Panc1 (cell line): ENCODE results near the gene RAB3D. TPM values are rescaled to one million over a fixed set of nuclear protein-coding genes. Genes with fewer than 3 reads are reported as not detected.

ENCODE experiments used
- ATAC-seq: fragments of 200-7000 bp; cut with Tn5 transposase; 2 replicates; pipeline ENCODE4 v1.9.1; 2020; ENCODE audit warnings: mild to moderate bottlenecking, moderate library complexity
- BruUV-seq: library from RNA; stranded (reverse); fragments of 400-500 nt; replicated peaks from 2 replicates; lab custom pipeline; 2021; lab: Mats Ljungman, UMichigan
- CTCF ChIA-PET: fragments of 300-600 bp; sonication (Branson Sonifier 250); formaldehyde crosslinking; loops from one replicate; lab custom pipeline; 2022; ENCODE audit warnings: antibody characterized with exemption; lab: Charles Lee
- POLR2A ChIA-PET: fragments of 300-600 bp; sonication (Branson Sonifier 250); formaldehyde crosslinking; loops from one replicate; lab custom pipeline; 2022; ENCODE audit warnings: antibody characterized with exemption; lab: Charles Lee
- DNase-seq: peaks from one replicate; pipeline ENCODE4 v3.0.0-alpha.2; 2010; ENCODE audit warnings: low read depth, low spot score
- H3K27ac ChIP-seq: 2 replicates; pipeline ENCODE4 v1.5.1; 2011; ENCODE audit warnings: mild to moderate bottlenecking, low read length, inconsistent platforms
- H3K27me3 ChIP-seq: fragments of 200-500 bp; sonication (Bioruptor generic); 2 replicates; pipeline ENCODE4 v1.6.0; 2014; ENCODE audit warnings: low read length, inconsistent platforms; ENCODE audit not compliant: control insufficient read depth, insufficient read depth
- H3K36me3 ChIP-seq: fragments of 200-500 bp; sonication (Bioruptor generic); 2 replicates; pipeline ENCODE4 v1.5.1; 2014; ENCODE audit warnings: inconsistent platforms, mild to moderate bottlenecking, low read length, moderate library complexity; ENCODE audit not compliant: control insufficient read depth, insufficient read depth
- H3K4me1 ChIP-seq: 2 replicates; pipeline ENCODE4 v1.5.1; 2011; ENCODE audit warnings: inconsistent platforms, mild to moderate bottlenecking, low read length, moderate library complexity; ENCODE audit not compliant: control insufficient read depth, insufficient read depth
- H3K4me3 ChIP-seq, 2 experiments: 2 replicates each; pipeline ENCODE4 v1.5.1; 2011 to 2012; ENCODE audit warnings: low read depth in 2 of 2, low read length in 2 of 2, mild to moderate bottlenecking in 2 of 2, inconsistent platforms in 1 of 2, moderate library complexity in 1 of 2
- H3K9me3 ChIP-seq: fragments of 200-500 bp; sonication (Bioruptor generic); 2 replicates; pipeline ENCODE4 v1.5.1; 2014; ENCODE audit warnings: low read depth, mild to moderate bottlenecking, inconsistent platforms, low read length, moderate library complexity; ENCODE audit not compliant: control insufficient read depth, insufficient read depth
- POLR2AphosphoS5 ChIP-seq: IDR thresholded peaks from 2 replicates; pipeline ENCODE4 v1.6.1; 2012; ENCODE audit warnings: mild to moderate bottlenecking, low read depth, low read length, moderate library complexity
- REST ChIP-seq, 2 experiments: IDR thresholded peaks; 2 replicates each; pipeline ENCODE4 v1.6.1; 2011 to 2012; ENCODE audit warnings: low read depth in 2 of 2, control low read depth in 1 of 2, low read length in 1 of 2, mild to moderate bottlenecking in 1 of 2, moderate library complexity in 1 of 2; ENCODE audit not compliant: insufficient read depth in 1 of 2
- SIN3A ChIP-seq: IDR thresholded peaks from 2 replicates; pipeline ENCODE4 v1.6.1; 2012; ENCODE audit warnings: low read depth, mild to moderate bottlenecking, low read length, moderate library complexity, borderline replicate concordance; ENCODE audit not compliant: insufficient read depth
- TCF7L2 ChIP-seq: IDR thresholded peaks from 2 replicates; pipeline ENCODE4 v1.6.1; 2011; ENCODE audit warnings: mild to moderate bottlenecking, low read depth, low read length, inconsistent platforms
- in situ Hi-C: cut with HindIII; loops from 2 replicates; pipeline ENCODE4 v1.10.0; 2016; ENCODE audit warnings: low sequenced_read_pairs, low pct_unique_long_range_greater_than_20kb
- intact Hi-C: fragments of 100-400 bp; cut with micrococcal nuclease; formaldehyde crosslinking; loops from one replicate; pipeline ENCODE4 v1.10.0; 2022; ENCODE audit not compliant: unreplicated experiment
- total RNA-seq: library from RNA; stranded (reverse); gene quantifications from one replicate; pipeline ENCODE4 v1.2.1, GENCODE V29; 2021; ENCODE audit not compliant: unreplicated experiment
- TF ChIP-seq, protein P1 (sequence below): fragments of 450-650 bp; IDR thresholded peaks from 2 replicates; pipeline ENCODE4 v1.5.1; 2017; ENCODE audit warnings: mild to moderate bottlenecking

The RAB3D gene
- total RNA-seq, 1 experiment from 2014 or later: 46.6 TPM

GRCh38 chr19:11356676-11357550 lies 17.5 kb upstream of the RAB3D start:
- no TSS peak for BruUV-seq
- Histone ChIP-seq H3K4me3 (no peak overlapping the region), H3K36me3 (no peaks in the 10 kb centered on the region), H3K4me1 (no peaks in the 10 kb centered on the region; the same call in 1 of the 2 replicates), H3K9me3 (no peaks in the 10 kb centered on the region), H3K27ac (no peak overlapping the region), H3K27me3 (no peaks in the 10 kb centered on the region)
- ChIA-PET POLR2A (no interaction called here), CTCF (no interaction called here)
- in situ Hi-C loops: no loop called here
- TF ChIP-seq REST (IDR thresholded peaks at IDR 0.05; ENCODE audit: insufficient read depth in 1 of 2, low read depth in 2 of 2, low read length in 1 of 2) (no peak), POLR2AphosphoS5 (no peak), SIN3A (no peak), TCF7L2 (no peak)
- TF ChIP-seq, protein P1, sequence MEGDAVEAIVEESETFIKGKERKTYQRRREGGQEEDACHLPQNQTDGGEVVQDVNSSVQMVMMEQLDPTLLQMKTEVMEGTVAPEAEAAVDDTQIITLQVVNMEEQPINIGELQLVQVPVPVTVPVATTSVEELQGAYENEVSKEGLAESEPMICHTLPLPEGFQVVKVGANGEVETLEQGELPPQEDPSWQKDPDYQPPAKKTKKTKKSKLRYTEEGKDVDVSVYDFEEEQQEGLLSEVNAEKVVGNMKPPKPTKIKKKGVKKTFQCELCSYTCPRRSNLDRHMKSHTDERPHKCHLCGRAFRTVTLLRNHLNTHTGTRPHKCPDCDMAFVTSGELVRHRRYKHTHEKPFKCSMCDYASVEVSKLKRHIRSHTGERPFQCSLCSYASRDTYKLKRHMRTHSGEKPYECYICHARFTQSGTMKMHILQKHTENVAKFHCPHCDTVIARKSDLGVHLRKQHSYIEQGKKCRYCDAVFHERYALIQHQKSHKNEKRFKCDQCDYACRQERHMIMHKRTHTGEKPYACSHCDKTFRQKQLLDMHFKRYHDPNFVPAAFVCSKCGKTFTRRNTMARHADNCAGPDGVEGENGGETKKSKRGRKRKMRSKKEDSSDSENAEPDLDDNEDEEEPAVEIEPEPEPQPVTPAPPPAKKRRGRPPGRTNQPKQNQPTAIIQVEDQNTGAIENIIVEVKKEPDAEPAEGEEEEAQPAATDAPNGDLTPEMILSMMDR: no peak
- DNase-seq: no peak
- ATAC-seq: no peak
- intact Hi-C loops: no loop called here

- Histone ChIP-seq H3K9me3 (no peaks in the 10 kb centered on the region), H3K36me3 (no peaks in the 10 kb centered on the region), H3K4me1 (no peaks in the 10 kb centered on the region; the same call in 1 of the 2 replicates), H3K4me3 (peak overlapping the region; percentile 55 to 73), H3K27me3 (no peaks in the 10 kb centered on the region), H3K27ac (peak overlapping the region; percentile 78)
- intact Hi-C loops (no loop called here), in situ Hi-C loops (no loop called here)
- DNase-seq: no peak
- ATAC-seq: no peak
- TF ChIP-seq REST (IDR thresholded peaks at IDR 0.05; ENCODE audit: insufficient read depth in 1 of 2, low read depth in 2 of 2, low read length in 1 of 2): no peak
- TF ChIP-seq TCF7L2: no peak
- no peak for TF ChIP-seq SIN3A
- TF ChIP-seq POLR2AphosphoS5: no peak
- TF ChIP-seq, protein P1: no peak
- CTCF ChIA-PET: no interaction called here
- POLR2A ChIA-PET: no interaction called here
- TSS peak; percentile 86 for BruUV-seq
Measured at GRCh38 chr19:11356074-11356397, 16.6 kb upstream of the RAB3D start.
